ENCODE results near the gene PKD2. TPM values are rescaled to one million over a fixed set of nuclear protein-coding genes. Genes with fewer than 3 reads are reported as not detected.

PKD2 gene
- total RNA-seq, 1 experiment from 2014 or later = 17.6 TPM

DNA sequence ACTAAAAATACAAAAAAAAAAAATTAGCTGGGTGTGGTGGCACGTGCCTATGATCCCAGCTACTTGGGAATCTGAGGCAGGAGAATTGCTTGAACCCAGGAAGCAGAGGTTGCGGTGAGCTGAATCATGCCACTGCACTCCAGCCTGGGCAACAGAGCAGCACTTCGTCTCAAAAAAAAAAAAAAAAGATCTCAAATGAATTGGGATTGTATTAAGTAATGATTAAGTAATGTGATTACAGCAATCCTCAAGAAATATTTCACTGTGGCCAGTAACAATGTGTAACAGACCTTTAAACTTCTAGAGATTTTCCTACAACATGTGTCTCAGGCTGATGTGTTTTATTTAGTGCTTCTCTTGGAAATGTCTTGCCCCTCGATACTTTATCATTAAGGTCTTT, 46.8 kb downstream of the PKD2 start:
- no peaks in the 10 kb centered on the region for H3K9me3 ChIP-seq (ENCODE audit: low read length)

DNA sequence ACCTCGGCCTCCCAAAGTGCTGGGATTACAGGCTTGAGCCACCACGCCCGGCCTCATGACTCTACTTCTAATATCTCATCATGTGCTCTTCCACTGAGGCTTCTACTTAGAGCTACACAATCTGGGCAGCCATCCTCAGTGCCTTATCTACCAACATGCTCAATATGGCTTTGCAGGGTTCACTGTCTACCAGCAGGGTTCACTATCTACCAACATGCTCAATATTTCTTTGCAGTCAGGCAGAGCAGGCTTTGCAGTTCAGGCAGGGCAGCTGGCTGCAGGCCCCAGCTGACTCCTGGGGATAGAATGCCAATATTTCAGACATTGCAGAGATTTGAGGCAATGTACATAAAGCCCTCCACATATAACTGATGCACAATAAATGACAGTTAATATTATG, 47.5 kb downstream of the PKD2 start:
- Histone ChIP-seq H3K4me3 (ENCODE audit: low read length) (no peak overlapping the region), H2AFZ (ENCODE audit: low read length) (no peak overlapping the region), H3K36me3 (ENCODE audit: insufficient read depth, low read length) (peaks cover 49% of the 10 kb centered on the region), H3K79me2 (ENCODE audit: low read length) (no peaks in the 10 kb centered on the region), H3K27me3 (ENCODE audit: low read length) (no peaks in the 10 kb centered on the region), H3K4me1 (ENCODE audit: low read length) (peaks cover 6% of the 10 kb centered on the region), H3K9ac (ENCODE audit: low read length) (no peak overlapping the region), H3K9me2 (replicated peaks; ENCODE audit: insufficient read depth, low read length) (no peaks in the 10 kb centered on the region), H3K27ac (ENCODE audit: low read length) (no peak overlapping the region), H3K4me2 (ENCODE audit: low read depth, low read length, poor library complexity, severe bottlenecking) (no peak overlapping the region), H3K9me3 (ENCODE audit: low read length) (no peaks in the 10 kb centered on the region), H4K20me1 (ENCODE audit: insufficient read depth, low read depth, low read length) (no peaks in the 10 kb centered on the region)
- peak; percentile 72 for DNase-seq

More for the DNA sequence above, 46.8 kb downstream of the PKD2 start:
- no peak overlapping the region for H3K4me3 ChIP-seq (ENCODE audit: low read length)
- peaks cover 45% of the 10 kb centered on the region for H3K36me3 ChIP-seq (ENCODE audit: insufficient read depth, low read length)
- no peaks in the 10 kb centered on the region for H4K20me1 ChIP-seq (ENCODE audit: insufficient read depth, low read depth, low read length)
- H3K9me2 ChIP-seq (replicated peaks; ENCODE audit: insufficient read depth, low read length) = no peaks in the 10 kb centered on the region
- H3K79me2 ChIP-seq (ENCODE audit: low read length) = no peaks in the 10 kb centered on the region
- no peak overlapping the region for H2AFZ ChIP-seq (ENCODE audit: low read length)
- H3K4me2 ChIP-seq (ENCODE audit: low read depth, low read length, poor library complexity, severe bottlenecking) = no peak overlapping the region
- H3K9ac ChIP-seq (ENCODE audit: low read length) = no peak overlapping the region
- H3K4me1 ChIP-seq (ENCODE audit: low read length) = peaks cover 6% of the 10 kb centered on the region
- H3K27ac ChIP-seq (ENCODE audit: low read length) = no peak overlapping the region
- no peaks in the 10 kb centered on the region for H3K27me3 ChIP-seq (ENCODE audit: low read length)
- DNase-seq = no peak

- Histone ChIP-seq H3K36me3 (ENCODE audit: insufficient read depth, low read length) (peaks cover 47% of the 10 kb centered on the region), H3K9ac (ENCODE audit: low read length) (no peak overlapping the region), H3K27ac (ENCODE audit: low read length) (no peak overlapping the region), H3K9me2 (replicated peaks; ENCODE audit: insufficient read depth, low read length) (no peaks in the 10 kb centered on the region), H3K4me1 (ENCODE audit: low read length) (no peaks in the 10 kb centered on the region), H3K9me3 (ENCODE audit: low read length) (no peaks in the 10 kb centered on the region), H3K79me2 (ENCODE audit: low read length) (no peaks in the 10 kb centered on the region), H2AFZ (ENCODE audit: low read length) (no peak overlapping the region), H3K27me3 (ENCODE audit: low read length) (no peaks in the 10 kb centered on the region), H4K20me1 (ENCODE audit: insufficient read depth, low read depth, low read length) (no peaks in the 10 kb centered on the region), H3K4me2 (ENCODE audit: low read depth, low read length, poor library complexity, severe bottlenecking) (no peak overlapping the region), H3K4me3 (ENCODE audit: low read length) (no peak overlapping the region)
- DNase-seq = no peak
Observed at GRCh38 chr4:88058295-88058694, 50.9 kb downstream of the PKD2 start.

GRCh38 chr4:88059766-88060165, 52.3 kb downstream of the PKD2 start:
- no peak overlapping the region for H3K9ac ChIP-seq (ENCODE audit: low read length)
- no peaks in the 10 kb centered on the region for H3K9me2 ChIP-seq (replicated peaks; ENCODE audit: insufficient read depth, low read length)
- no peak overlapping the region for H3K4me3 ChIP-seq (ENCODE audit: low read length)
- peaks cover 50% of the 10 kb centered on the region for H3K36me3 ChIP-seq (ENCODE audit: insufficient read depth, low read length)
- no peak overlapping the region for H3K27ac ChIP-seq (ENCODE audit: low read length)
- H3K27me3 ChIP-seq (ENCODE audit: low read length) = no peaks in the 10 kb centered on the region
- H3K9me3 ChIP-seq (ENCODE audit: low read length) = no peaks in the 10 kb centered on the region
- no peaks in the 10 kb centered on the region for H3K4me1 ChIP-seq (ENCODE audit: low read length)
- no peak overlapping the region for H3K4me2 ChIP-seq (ENCODE audit: low read depth, low read length, poor library complexity, severe bottlenecking)
- no peak overlapping the region for H2AFZ ChIP-seq (ENCODE audit: low read length)
- DNase-seq = no peak
- no peaks in the 10 kb centered on the region for H4K20me1 ChIP-seq (ENCODE audit: insufficient read depth, low read depth, low read length)
- no peaks in the 10 kb centered on the region for H3K79me2 ChIP-seq (ENCODE audit: low read length)

- H3K4me3 ChIP-seq (ENCODE audit: low read length) = no peak overlapping the region
- no peaks in the 10 kb centered on the region for H3K27me3 ChIP-seq (ENCODE audit: low read length)
- no peaks in the 10 kb centered on the region for H3K9me2 ChIP-seq (replicated peaks; ENCODE audit: insufficient read depth, low read length)
- H3K36me3 ChIP-seq (ENCODE audit: insufficient read depth, low read length) = peaks cover 55% of the 10 kb centered on the region
- H3K79me2 ChIP-seq (ENCODE audit: low read length) = no peaks in the 10 kb centered on the region
- no peaks in the 10 kb centered on the region for H3K9me3 ChIP-seq (ENCODE audit: low read length)
- no peak overlapping the region for H3K9ac ChIP-seq (ENCODE audit: low read length)
- no peaks in the 10 kb centered on the region for H4K20me1 ChIP-seq (ENCODE audit: insufficient read depth, low read depth, low read length)
- no peak for DNase-seq
- H3K27ac ChIP-seq (ENCODE audit: low read length) = no peak overlapping the region
- no peak overlapping the region for H3K4me2 ChIP-seq (ENCODE audit: low read depth, low read length, poor library complexity, severe bottlenecking)
- H2AFZ ChIP-seq (ENCODE audit: low read length) = no peak overlapping the region
- no peaks in the 10 kb centered on the region for H3K4me1 ChIP-seq (ENCODE audit: low read length)
Observed at GRCh38 chr4:88060431-88060830, 53.0 kb downstream of the PKD2 start.

DNA sequence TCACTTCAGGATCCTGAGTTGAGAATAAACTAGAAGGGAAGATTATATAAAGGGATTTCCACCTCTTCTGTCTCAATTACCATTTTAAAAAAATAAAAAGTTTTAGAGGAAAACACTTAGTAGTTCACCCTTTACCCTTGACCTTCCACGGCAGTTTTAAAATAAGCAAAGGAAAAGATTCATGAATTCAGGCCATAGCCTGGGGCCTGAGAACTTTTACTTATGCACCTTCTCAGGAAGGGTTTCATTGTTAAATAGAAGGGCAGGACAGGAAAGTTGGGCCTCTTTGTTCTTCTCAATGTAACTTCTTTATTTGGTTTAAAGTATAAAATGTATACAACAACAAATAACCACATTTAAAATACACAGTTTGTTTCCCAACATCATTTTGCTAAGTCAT, 54.9 kb downstream of the PKD2 start:
- no peak overlapping the region for H3K4me3 ChIP-seq (ENCODE audit: low read length)
- H2AFZ ChIP-seq (ENCODE audit: low read length) = no peak overlapping the region
- H4K20me1 ChIP-seq (ENCODE audit: insufficient read depth, low read depth, low read length) = no peaks in the 10 kb centered on the region
- H3K4me2 ChIP-seq (ENCODE audit: low read depth, low read length, poor library complexity, severe bottlenecking) = no peak overlapping the region
- no peak for DNase-seq
- H3K9ac ChIP-seq (ENCODE audit: low read length) = no peak overlapping the region
- H3K9me3 ChIP-seq (ENCODE audit: low read length) = no peaks in the 10 kb centered on the region
- H3K79me2 ChIP-seq (ENCODE audit: low read length) = no peaks in the 10 kb centered on the region
- no peaks in the 10 kb centered on the region for H3K4me1 ChIP-seq (ENCODE audit: low read length)
- no peaks in the 10 kb centered on the region for H3K27me3 ChIP-seq (ENCODE audit: low read length)
- no peak overlapping the region for H3K27ac ChIP-seq (ENCODE audit: low read length)
- H3K9me2 ChIP-seq (replicated peaks; ENCODE audit: insufficient read depth, low read length) = no peaks in the 10 kb centered on the region
- peaks cover 58% of the 10 kb centered on the region for H3K36me3 ChIP-seq (ENCODE audit: insufficient read depth, low read length)

DNA sequence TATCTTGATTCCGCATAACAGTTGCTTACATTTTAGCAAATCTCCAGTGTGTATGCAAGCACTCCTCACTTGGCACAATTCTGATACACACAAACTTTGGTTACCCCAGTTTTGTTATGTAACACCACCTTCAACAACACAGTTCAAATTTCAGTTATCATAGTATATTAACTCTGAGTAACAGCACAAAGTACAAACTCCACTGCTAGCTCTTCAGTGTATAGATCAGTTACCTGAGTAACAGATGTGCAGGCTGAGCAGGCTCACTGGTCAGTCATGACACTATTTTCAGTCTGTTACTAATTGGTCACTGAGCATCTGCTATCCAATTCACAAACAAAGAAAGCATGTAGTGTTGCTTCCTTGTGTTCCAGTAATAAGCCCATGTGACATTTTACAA, 55.4 kb downstream of the PKD2 start:
- H3K27me3 ChIP-seq (ENCODE audit: low read length) = no peaks in the 10 kb centered on the region
- H3K4me1 ChIP-seq (ENCODE audit: low read length) = no peaks in the 10 kb centered on the region
- H3K27ac ChIP-seq (ENCODE audit: low read length) = no peak overlapping the region
- no peak overlapping the region for H3K9ac ChIP-seq (ENCODE audit: low read length)
- DNase-seq = no peak
- H3K9me3 ChIP-seq (ENCODE audit: low read length) = no peaks in the 10 kb centered on the region
- no peak overlapping the region for H3K4me2 ChIP-seq (ENCODE audit: low read depth, low read length, poor library complexity, severe bottlenecking)
- no peaks in the 10 kb centered on the region for H3K79me2 ChIP-seq (ENCODE audit: low read length)
- H3K4me3 ChIP-seq (ENCODE audit: low read length) = no peak overlapping the region
- H2AFZ ChIP-seq (ENCODE audit: low read length) = no peak overlapping the region
- H3K9me2 ChIP-seq (replicated peaks; ENCODE audit: insufficient read depth, low read length) = no peaks in the 10 kb centered on the region
- no peaks in the 10 kb centered on the region for H4K20me1 ChIP-seq (ENCODE audit: insufficient read depth, low read depth, low read length)
- peaks cover 61% of the 10 kb centered on the region for H3K36me3 ChIP-seq (ENCODE audit: insufficient read depth, low read length)

GRCh38 chr4:88063634-88064296, 56.3 kb downstream of the PKD2 start:
- Histone ChIP-seq H3K9me2 (replicated peaks; ENCODE audit: insufficient read depth, low read length) (no peaks in the 10 kb centered on the region), H3K4me2 (ENCODE audit: low read depth, low read length, poor library complexity, severe bottlenecking) (no peak overlapping the region), H3K4me1 (ENCODE audit: low read length) (no peaks in the 10 kb centered on the region), H3K4me3 (ENCODE audit: low read length) (no peak overlapping the region), H3K27me3 (ENCODE audit: low read length) (no peaks in the 10 kb centered on the region), H4K20me1 (ENCODE audit: insufficient read depth, low read depth, low read length) (no peaks in the 10 kb centered on the region), H3K27ac (ENCODE audit: low read length) (no peak overlapping the region), H2AFZ (ENCODE audit: low read length) (no peak overlapping the region), H3K36me3 (ENCODE audit: insufficient read depth, low read length) (peaks cover 57% of the 10 kb centered on the region), H3K79me2 (ENCODE audit: low read length) (no peaks in the 10 kb centered on the region), H3K9me3 (ENCODE audit: low read length) (no peaks in the 10 kb centered on the region), H3K9ac (ENCODE audit: low read length) (no peak overlapping the region)
- no peak for DNase-seq
